Ovary (tissue), 3 donors: ENCODE data around the gene N4BP3.

Experiments used
- CTCF ChIP-seq, 3 donors: fragments of 450-650 bp in 2 of 3; fragments of 200-600 bp in 1 of 3; IDR thresholded peaks; one replicate each; pipeline versions ENCODE4 v1.5.1 to v1.8.0; 2016 to 2022; ENCODE audit warnings: antibody characterized with exemption in 3 of 3, mild to moderate bottlenecking in 1 of 3
- EP300 ChIP-seq: sonication (generic); formaldehyde crosslinking; IDR thresholded peaks from one replicate; pipeline ENCODE4 v1.6.1; 2017; ENCODE audit warnings: antibody characterized with exemption
- POLR2A ChIP-seq: fragments of 450-650 bp; IDR thresholded peaks from one replicate; pipeline ENCODE4 v1.6.1; 2017; ENCODE audit warnings: antibody characterized with exemption, mild to moderate bottlenecking, moderate library complexity
- donor health status: DM: no; HTN: no; CAD: no.

- TF ChIP-seq CTCF (IDR thresholded peaks at IDR 0.05) = no peak
- no peak for TF ChIP-seq POLR2A
- TF ChIP-seq EP300 = no peak
These were observed 18.2 kb downstream of the N4BP3 start for GRCh38 chr5:178131446-178131996.
